ENCODE measurements around the gene DDX23. TPM values are rescaled to one million over a fixed set of nuclear protein-coding genes. Genes with fewer than 3 reads are reported as not detected.

The DDX23 gene
- polyA plus RNA-seq, 3 donors: 106 to 118 (median 106) TPM

Other genes starting within 250 kb of the DDX23 start
- 10 to 100 TPM; 55.2 to 57.6 (median 55.8) TPM for gene KANSL2, start 169.9 kb downstream of the DDX23 start, polyA plus RNA-seq (ENCODE audit: insufficient read length in 3 of 3)
- gene CCNT1, start 135.5 kb downstream of the DDX23 start, polyA plus RNA-seq (ENCODE audit: insufficient read length in 3 of 3): 10 to 100 TPM; 29.5 to 31.7 (median 30.3) TPM
- 10 to 100 TPM; 71.6 to 79.9 (median 78.4) TPM for gene ADCY6, start 63.1 kb downstream of the DDX23 start, polyA plus RNA-seq (ENCODE audit: insufficient read length in 3 of 3)
- 10 to 100 TPM; 40.3 to 47.6 (median 43.1) TPM for gene CACNB3, start 33.7 kb downstream of the DDX23 start, polyA plus RNA-seq (ENCODE audit: insufficient read length in 3 of 3)
- 1 to 10 TPM; 2.2 to 4.6 (median 3.6) TPM for gene RND1, start 13.7 kb upstream of the DDX23 start, polyA plus RNA-seq (ENCODE audit: insufficient read length in 3 of 3)
- 10 to 100 TPM; 10.9 to 15.0 (median 12.2) TPM for gene FKBP11, start 73.3 kb upstream of the DDX23 start, polyA plus RNA-seq (ENCODE audit: insufficient read length in 3 of 3)
- 100 to 1,000 TPM; 129 to 153 (median 147) TPM for gene ARF3, start 105.3 kb upstream of the DDX23 start, polyA plus RNA-seq (ENCODE audit: insufficient read length in 3 of 3)
- gene WNT10B, start 119.6 kb upstream of the DDX23 start, polyA plus RNA-seq (ENCODE audit: insufficient read length in 3 of 3): under 1 TPM in 2 of 3 donors, not detected in 1; 0.11 to 0.14 TPM
- gene WNT1, start 126.2 kb upstream of the DDX23 start, polyA plus RNA-seq (ENCODE audit: insufficient read length in 3 of 3): not detected
- gene DDN, start 147.2 kb upstream of the DDX23 start, polyA plus RNA-seq (ENCODE audit: insufficient read length in 3 of 3): 10 to 100 TPM; 76.0 to 85.9 (median 81.6) TPM
- 10 to 100 TPM; 80.8 to 89.0 (median 84.1) TPM for gene PRKAG1, start 166.6 kb upstream of the DDX23 start, polyA plus RNA-seq (ENCODE audit: insufficient read length in 3 of 3)
- 10 to 100 TPM; 38.5 to 43.8 (median 42.3) TPM for gene KMT2D, start 208.6 kb upstream of the DDX23 start, polyA plus RNA-seq (ENCODE audit: insufficient read length in 3 of 3)
- gene RHEBL1, start 217.8 kb upstream of the DDX23 start, polyA plus RNA-seq (ENCODE audit: insufficient read length in 3 of 3): 1 to 10 TPM; 1.7 to 1.8 (median 1.8) TPM
- gene DHH, start 242.6 kb upstream of the DDX23 start, polyA plus RNA-seq (ENCODE audit: insufficient read length in 3 of 3): under 1 TPM; 0.25 to 0.44 (median 0.33) TPM